GM23248 (cell line): Measurements from ENCODE around the gene TUNAR. TPM values are rescaled to one million over a fixed set of nuclear protein-coding genes. Genes with fewer than 3 reads are reported as not detected.

Source experiments
- DNase-seq: peaks from one replicate; pipeline ENCODE4 v3.0.0-alpha.2; 2015
- H2AFZ ChIP-seq: fragments of 200-600 bp; sonication (generic); 2 replicates; pipeline ENCODE4 v1.6.1; 2016; ENCODE audit warnings: antibody characterized with exemption
- H3F3A ChIP-seq: fragments of 200-600 bp; sonication (generic); 2 replicates; pipeline ENCODE4 v1.6.1; 2016; ENCODE audit warnings: mild to moderate bottlenecking, antibody characterized with exemption, mixed run types; ENCODE audit not compliant: insufficient read depth
- H3K27ac ChIP-seq: fragments of 200-600 bp; sonication (generic); 2 replicates; pipeline ENCODE4 v1.5.1; 2016; ENCODE audit warnings: mild to moderate bottlenecking
- H3K27me3 ChIP-seq: fragments of 200-600 bp; sonication (generic); replicated peaks from 2 replicates; pipeline ENCODE4 v1.6.1; 2016; ENCODE audit warnings: mild to moderate bottlenecking; ENCODE audit not compliant: insufficient read depth
- H3K36me3 ChIP-seq: fragments of 200-600 bp; sonication (generic); 2 replicates; pipeline ENCODE4 v1.6.1; 2016; ENCODE audit warnings: low read depth, mild to moderate bottlenecking
- H3K4me1 ChIP-seq: fragments of 200-600 bp; sonication (generic); 2 replicates; pipeline ENCODE4 v1.6.1; 2016; ENCODE audit warnings: mild to moderate bottlenecking; ENCODE audit not compliant: insufficient read depth
- H3K4me2 ChIP-seq: fragments of 200-600 bp; sonication (generic); one replicate; pipeline ENCODE4 v1.6.1; 2016; ENCODE audit warnings: mild to moderate bottlenecking; ENCODE audit not compliant: unreplicated experiment
- H3K4me3 ChIP-seq: fragments of 200-600 bp; sonication (generic); 2 replicates; pipeline ENCODE4 v1.5.1; 2016; ENCODE audit warnings: mild to moderate bottlenecking
- H3K79me2 ChIP-seq: fragments of 200-600 bp; sonication (generic); 2 replicates; pipeline ENCODE4 v1.6.1; 2016; ENCODE audit warnings: mild to moderate bottlenecking; ENCODE audit not compliant: insufficient read depth
- H3K9ac ChIP-seq: fragments of 200-600 bp; sonication (generic); 2 replicates; pipeline ENCODE4 v1.6.1; 2016; ENCODE audit warnings: mild to moderate bottlenecking
- H3K9me2 ChIP-seq: fragments of 200-600 bp; sonication (generic); 2 replicates; pipeline ENCODE4 v1.6.1; 2016; ENCODE audit warnings: mixed run types, mild to moderate bottlenecking, moderate library complexity; ENCODE audit not compliant: insufficient read depth
- H3K9me3 ChIP-seq: fragments of 200-600 bp; sonication (generic); one replicate; pipeline ENCODE4 v1.6.1; 2017; ENCODE audit warnings: low read depth
- H4K20me1 ChIP-seq: fragments of 200-600 bp; sonication (generic); 2 replicates; pipeline ENCODE4 v1.6.0; 2016; ENCODE audit not compliant: insufficient read depth
- EZH2 ChIP-seq: fragments of 200-600 bp; sonication (generic); IDR thresholded peaks from 2 replicates; pipeline ENCODE4 v1.6.1; 2018; ENCODE audit warnings: antibody characterized with exemption, mild to moderate bottlenecking; ENCODE audit not compliant: insufficient read depth, poor library complexity, severe bottlenecking
- EZH2phosphoT487 ChIP-seq: fragments of 200-600 bp; sonication (generic); IDR thresholded peaks from 2 replicates; pipeline ENCODE4 v1.6.1; 2018; ENCODE audit warnings: antibody characterized with exemption, moderate library complexity, mild to moderate bottlenecking, low read depth; ENCODE audit not compliant: insufficient read depth
- WGBS, 2 experiments: methylation state at CpG; one replicate each; pipeline ENCODE4 v1.1.6; 2015 to 2017; ENCODE audit warnings: low lambda C conversion rate in 2 of 2, low coverage in 1 of 2; ENCODE audit errors: missing lambda C conversion rate in 2 of 2; 5-methylcytosine and 5-hydroxymethylcytosine counted together
- in situ Hi-C: fragments of 300-500 bp; cut with MboI; formaldehyde crosslinking; loops from 2 replicates; pipeline ENCODE4 v1.15.0; 2020
- polyA plus RNA-seq: library from polyadenylated mRNA; unstranded; fragments of >200 nt; fragmentation: Nextera tagmentation; extraction: Ambion mirVana; gene quantifications from 2 replicates; pipeline ENCODE4 v1.2.1, GENCODE V29; 2016
- total RNA-seq: library from RNA; depleted of rRNA; stranded (reverse); fragments of >200 nt; shearing (Covaris generic); gene quantifications from 2 replicates; pipeline ENCODE4 v1.2.3, GENCODE V29; 2014

Gene TUNAR
- total and polyA plus RNA-seq, 2 experiments from 2014 or later: not detected

DNA sequence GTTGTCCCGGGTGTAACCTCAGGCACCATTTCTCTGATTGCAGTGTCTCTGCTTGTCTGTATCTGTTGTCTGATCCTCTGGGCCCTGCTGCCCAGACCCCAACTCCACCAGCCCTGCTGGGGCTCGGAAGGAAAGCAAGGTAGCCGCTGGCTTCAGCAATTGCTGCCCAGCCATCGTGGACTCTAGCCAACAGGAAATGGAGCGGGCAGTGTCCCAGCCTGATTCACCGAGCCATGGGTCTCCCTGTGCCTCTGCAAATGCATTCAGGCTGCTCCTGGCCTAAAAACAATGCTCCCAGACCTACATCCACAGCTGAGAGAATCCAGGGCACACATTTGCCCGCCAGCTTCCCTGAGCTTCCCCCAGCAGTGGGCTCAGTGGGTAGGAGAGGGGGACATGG lies 9.2 kb downstream of the TUNAR start:
- Histone ChIP-seq H3K4me1 (no peaks in the 10 kb centered on the region), H3K36me3 (no peaks in the 10 kb centered on the region), H3K9ac (no peak overlapping the region), H3F3A (no peaks in the 10 kb centered on the region), H4K20me1 (no peaks in the 10 kb centered on the region), H2AFZ (no peak overlapping the region), H3K4me2 (no peak overlapping the region), H3K27me3 (peaks cover 14% of the 10 kb centered on the region), H3K9me3 (no peaks in the 10 kb centered on the region), H3K79me2 (no peaks in the 10 kb centered on the region), H3K4me3 (no peak overlapping the region), H3K9me2 (no peaks in the 10 kb centered on the region), H3K27ac (no peak overlapping the region)
- TF ChIP-seq EZH2 (no peak), EZH2phosphoT487 (no peak)
- in situ Hi-C loops: no loop called here
- peak; percentile 19 for DNase-seq
- 52 to 58% methylated on average over 6 to 7 of the region's 7 CpGs for WGBS, 2 experiments

DNA sequence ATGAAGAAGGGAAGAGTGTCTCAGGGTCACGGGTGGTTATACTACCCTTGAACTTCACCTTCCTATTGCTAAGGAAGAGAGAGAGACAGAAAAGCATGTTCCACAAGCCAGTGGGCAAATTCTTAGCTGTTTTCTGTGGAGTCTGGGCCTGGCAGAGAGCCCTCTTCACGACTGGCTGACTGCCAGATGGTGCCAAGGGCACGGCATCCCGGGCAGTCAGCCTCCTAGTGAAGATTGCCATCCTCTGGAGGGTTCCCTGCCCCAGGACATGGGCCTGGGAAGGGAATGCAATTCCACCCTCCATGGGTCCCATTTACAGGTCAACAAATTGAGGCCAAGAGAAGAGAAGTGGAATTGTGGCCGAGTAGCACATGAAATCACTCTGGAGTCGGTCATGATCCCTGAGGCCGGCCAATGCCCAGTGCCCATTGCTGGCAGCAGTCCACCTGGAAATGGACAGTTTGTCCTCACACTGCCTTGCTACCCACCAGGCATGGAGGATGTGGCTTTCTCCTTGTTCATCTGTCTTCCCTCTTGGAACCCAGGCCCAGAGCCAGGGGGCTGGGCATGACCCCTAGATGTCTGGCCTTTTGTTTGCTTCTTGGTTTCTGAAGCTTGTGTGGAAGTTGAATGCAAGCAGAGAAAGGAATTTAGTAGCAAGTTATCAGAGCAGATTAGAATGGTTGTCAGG lies 9.9 kb downstream of the TUNAR start:
- no peak overlapping the region for H3K4me3 ChIP-seq
- no peak overlapping the region for H3K27ac ChIP-seq
- no peak overlapping the region for H3K9ac ChIP-seq

DNA sequence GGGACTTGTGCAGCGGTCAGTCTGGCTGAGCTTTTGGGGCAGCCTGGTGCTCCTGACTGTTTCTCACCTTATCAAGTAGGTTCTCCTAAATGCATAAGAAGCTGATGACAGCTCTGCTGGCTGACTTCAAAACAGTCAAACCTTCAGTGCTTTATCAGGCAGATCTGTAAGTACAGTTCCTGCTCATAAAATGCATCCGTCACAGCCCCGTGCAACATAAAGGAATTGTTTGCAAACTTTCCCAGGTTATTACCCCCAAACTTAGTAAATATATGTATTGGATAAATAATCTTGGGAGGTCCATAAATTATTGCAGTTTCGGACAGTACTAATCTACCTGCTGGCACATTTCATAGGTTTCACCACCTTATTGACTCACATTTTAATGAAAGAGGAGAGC lies 10.7 kb downstream of the TUNAR start:
- Histone ChIP-seq H2AFZ (no peak overlapping the region), H3K9me2 (no peaks in the 10 kb centered on the region), H3K4me2 (no peak overlapping the region), H3K79me2 (no peaks in the 10 kb centered on the region), H3F3A (peaks cover 8% of the 10 kb centered on the region), H4K20me1 (no peaks in the 10 kb centered on the region), H3K9ac (no peak overlapping the region), H3K4me3 (no peak overlapping the region), H3K36me3 (no peaks in the 10 kb centered on the region), H3K27ac (no peak overlapping the region), H3K9me3 (no peaks in the 10 kb centered on the region), H3K27me3 (peaks cover 8% of the 10 kb centered on the region), H3K4me1 (peaks cover 10% of the 10 kb centered on the region)
- in situ Hi-C loops: no loop called here
- no peak for DNase-seq
- TF ChIP-seq EZH2 (no peak), EZH2phosphoT487 (no peak)
- 54 to 64% methylated on average over 4 of the region's 4 CpGs for WGBS, 2 experiments

More for the DNA sequence above, 9.9 kb downstream of the TUNAR start:
- Histone ChIP-seq H3K4me1 (peaks cover 5% of the 10 kb centered on the region), H3K27me3 (peaks cover 14% of the 10 kb centered on the region), H4K20me1 (no peaks in the 10 kb centered on the region), H3K9me3 (no peaks in the 10 kb centered on the region), H2AFZ (no peak overlapping the region), H3K4me2 (no peak overlapping the region), H3F3A (peaks cover 6% of the 10 kb centered on the region), H3K9me2 (no peaks in the 10 kb centered on the region), H3K79me2 (no peaks in the 10 kb centered on the region), H3K36me3 (no peaks in the 10 kb centered on the region)
- 43 to 52% methylated on average over 7 of the region's 7 CpGs for WGBS, 2 experiments
- no peak for DNase-seq
- no peak for TF ChIP-seq EZH2phosphoT487
- TF ChIP-seq EZH2: no peak
- in situ Hi-C loops: no loop called here

DNA sequence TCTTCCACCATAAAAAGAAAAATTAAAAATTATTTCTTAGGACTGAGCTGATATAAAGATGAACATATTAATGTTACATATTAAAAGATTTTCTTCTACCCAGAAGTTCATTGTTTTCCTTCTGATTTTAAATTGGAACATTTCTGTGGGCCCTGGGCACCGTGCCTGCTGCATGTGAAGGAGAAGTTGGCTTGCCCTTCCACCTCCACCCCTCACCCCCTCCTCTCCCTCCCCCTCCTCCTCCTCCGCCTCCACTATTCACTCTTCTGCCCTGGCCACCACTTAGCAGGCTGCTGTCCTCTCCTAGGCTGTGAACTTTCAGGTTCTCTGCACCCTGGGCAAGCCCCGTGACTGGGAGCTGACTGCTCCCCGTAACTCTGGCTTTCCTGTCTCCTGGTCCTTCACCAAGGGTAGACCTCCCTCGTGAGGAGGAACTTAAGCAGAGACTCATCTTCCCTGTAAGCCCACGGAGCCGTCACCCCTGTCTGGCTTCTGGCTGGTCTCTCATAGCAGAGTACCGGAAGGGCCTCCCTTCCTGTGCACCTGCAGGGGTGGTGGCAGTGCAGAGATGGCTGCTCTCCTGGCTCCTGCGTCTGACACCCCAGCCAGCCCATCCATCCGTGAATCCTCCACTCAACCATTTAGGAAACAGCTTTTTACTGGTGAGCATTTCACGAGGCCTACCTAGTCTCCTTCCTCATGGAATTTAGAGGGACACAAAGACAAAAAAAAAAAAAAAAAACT lies 12.8 kb downstream of the TUNAR start:
- H3K9me2 ChIP-seq: no peaks in the 10 kb centered on the region
- TF ChIP-seq EZH2 (no peak), EZH2phosphoT487 (no peak)
- in situ Hi-C loops: no loop called here
- H3F3A ChIP-seq: peaks cover 8% of the 10 kb centered on the region
- H3K4me1 ChIP-seq: peaks cover 10% of the 10 kb centered on the region
- DNase-seq: no peak
- no peak overlapping the region for H3K9ac ChIP-seq
- no peak overlapping the region for H3K4me3 ChIP-seq
- WGBS, 2 experiments: 59 to 62% methylated on average over 9 to 11 of the region's 11 CpGs
- H3K36me3 ChIP-seq: no peaks in the 10 kb centered on the region
- no peak overlapping the region for H3K27ac ChIP-seq
- H3K27me3 ChIP-seq: 0 out of 2 replicates have a peak, but pooled peaks cover 6% of the 10 kb centered on the region
- H3K4me2 ChIP-seq: no peak overlapping the region
- H2AFZ ChIP-seq: no peak overlapping the region
- H3K9me3 ChIP-seq: no peaks in the 10 kb centered on the region
- H4K20me1 ChIP-seq: no peaks in the 10 kb centered on the region
- H3K79me2 ChIP-seq: no peaks in the 10 kb centered on the region
